Osteoblast (primary cell): ENCODE results near the gene PTCHD1. TPM values are rescaled to one million over a fixed set of nuclear protein-coding genes. Genes with fewer than 3 reads are reported as not detected.

ENCODE experiments used
- DNase-seq: peaks from one replicate; pipeline ENCODE4 v3.0.0; 2011; ENCODE audit warnings: low spot score, mixed read lengths; ENCODE audit not compliant: insufficient read length; ENCODE audit errors: missing footprints
- H2AFZ ChIP-seq: 2 replicates; pipeline ENCODE4 v1.6.0; 2011; ENCODE audit warnings: mild to moderate bottlenecking, low read length
- H3K27ac ChIP-seq: 2 replicates; pipeline ENCODE4 v1.5.1; 2011; ENCODE audit warnings: mild to moderate bottlenecking, low read depth, low read length, moderate library complexity
- H3K27me3 ChIP-seq: 2 replicates; pipeline ENCODE4 v1.6.0; 2012; ENCODE audit warnings: mild to moderate bottlenecking, control low read depth, inconsistent platforms, low read length, moderate library complexity; ENCODE audit not compliant: insufficient read depth
- H3K36me3 ChIP-seq: 2 replicates; pipeline ENCODE4 v1.5.1; 2011; ENCODE audit warnings: mild to moderate bottlenecking, low read length, control low read depth, moderate library complexity; ENCODE audit not compliant: insufficient read depth
- H3K4me1 ChIP-seq: 2 replicates; pipeline ENCODE4 v1.5.1; 2011; ENCODE audit warnings: mild to moderate bottlenecking, low read length, control low read depth, moderate library complexity; ENCODE audit not compliant: insufficient read depth
- H3K4me2 ChIP-seq: 2 replicates; pipeline ENCODE4 v1.6.0; 2011; ENCODE audit warnings: mild to moderate bottlenecking, low read length; ENCODE audit not compliant: insufficient read depth
- H3K4me3 ChIP-seq: fragments of 200-600 bp; sonication (generic); 3 replicates; pipeline ENCODE4 v1.5.1; 2012; ENCODE audit warnings: mild to moderate bottlenecking, low read length, inconsistent platforms; ENCODE audit not compliant: insufficient read depth
- H3K79me2 ChIP-seq: 2 replicates; pipeline ENCODE4 v1.6.0; 2012; ENCODE audit warnings: mild to moderate bottlenecking, low read length, control low read depth, inconsistent platforms; ENCODE audit not compliant: insufficient read depth
- H3K9me3 ChIP-seq: 2 replicates; pipeline ENCODE4 v1.5.1; 2011; ENCODE audit warnings: low read depth, low read length, control low read depth
- H4K20me1 ChIP-seq: 2 replicates; pipeline ENCODE4 v1.6.0; 2012; ENCODE audit warnings: mild to moderate bottlenecking, low read length, control low read depth; ENCODE audit not compliant: insufficient read depth
- CTCF ChIP-seq: IDR thresholded peaks from 2 replicates; pipeline ENCODE4 v1.5.1; 2011; ENCODE audit warnings: mild to moderate bottlenecking, low read depth, low read length, moderate library complexity; ENCODE audit errors: extremely low read depth
- total RNA-seq: library from RNA; depleted of rRNA; stranded (reverse); fragments of >200 nt; gene quantifications from 2 replicates; pipeline ENCODE4 v1.2.3, GENCODE V29; 2012

Gene PTCHD1
- total RNA-seq, 1 donor = not detected

GRCh38 chrX:23396263-23396662 is 61.6 kb downstream of the PTCHD1 start:
- H3K4me1 ChIP-seq = no peaks in the 10 kb centered on the region
- no peaks in the 10 kb centered on the region for H3K27me3 ChIP-seq
- no peak for TF ChIP-seq CTCF
- DNase-seq = no peak
- H3K27ac ChIP-seq = no peak overlapping the region
- H3K79me2 ChIP-seq = no peaks in the 10 kb centered on the region
- no peaks in the 10 kb centered on the region for H4K20me1 ChIP-seq
- H3K4me3 ChIP-seq = no peak overlapping the region
- no peak overlapping the region for H2AFZ ChIP-seq
- H3K36me3 ChIP-seq = no peaks in the 10 kb centered on the region
- H3K4me2 ChIP-seq = no peak overlapping the region
- no peaks in the 10 kb centered on the region for H3K9me3 ChIP-seq

GRCh38 chrX:23398570-23398969 is 63.9 kb downstream of the PTCHD1 start:
- no peak overlapping the region for H3K4me3 ChIP-seq
- no peaks in the 10 kb centered on the region for H4K20me1 ChIP-seq
- no peaks in the 10 kb centered on the region for H3K36me3 ChIP-seq
- H3K9me3 ChIP-seq = no peaks in the 10 kb centered on the region
- TF ChIP-seq CTCF = no peak
- H3K4me2 ChIP-seq = no peak overlapping the region
- DNase-seq = no peak
- H3K27ac ChIP-seq = no peak overlapping the region
- no peak overlapping the region for H2AFZ ChIP-seq
- H3K4me1 ChIP-seq = no peaks in the 10 kb centered on the region
- H3K27me3 ChIP-seq = no peaks in the 10 kb centered on the region
- no peaks in the 10 kb centered on the region for H3K79me2 ChIP-seq

- H3K27me3 ChIP-seq = no peaks in the 10 kb centered on the region
- TF ChIP-seq CTCF = no peak
These were observed 69.2 kb downstream of the PTCHD1 start for GRCh38 chrX:23403849-23404248.

GRCh38 chrX:23422912-23423311 is 88.3 kb downstream of the PTCHD1 start:
- no peak overlapping the region for H3K4me2 ChIP-seq
- H2AFZ ChIP-seq = no peak overlapping the region
- H3K27me3 ChIP-seq = no peaks in the 10 kb centered on the region
- H3K4me3 ChIP-seq = no peak overlapping the region
- H3K36me3 ChIP-seq = no peaks in the 10 kb centered on the region
- no peak for DNase-seq
- no peaks in the 10 kb centered on the region for H3K79me2 ChIP-seq
- no peaks in the 10 kb centered on the region for H4K20me1 ChIP-seq
- no peak for TF ChIP-seq CTCF
- no peaks in the 10 kb centered on the region for H3K9me3 ChIP-seq
- H3K4me1 ChIP-seq = no peaks in the 10 kb centered on the region
- H3K27ac ChIP-seq = no peak overlapping the region

More at GRCh38 chrX:23403849-23404248, 69.2 kb downstream of the PTCHD1 start:
- no peak for DNase-seq
- no peaks in the 10 kb centered on the region for H3K4me1 ChIP-seq
- H2AFZ ChIP-seq = no peak overlapping the region
- H4K20me1 ChIP-seq = no peaks in the 10 kb centered on the region
- no peak overlapping the region for H3K27ac ChIP-seq
- no peaks in the 10 kb centered on the region for H3K9me3 ChIP-seq
- H3K36me3 ChIP-seq = no peaks in the 10 kb centered on the region
- no peaks in the 10 kb centered on the region for H3K79me2 ChIP-seq
- no peak overlapping the region for H3K4me3 ChIP-seq
- H3K4me2 ChIP-seq = no peak overlapping the region
